Suppressor macrophage (primary cell): ENCODE data around the gene IMPDH2.

ENCODE experiments used
- DNase-seq, 4 experiments: peaks; one replicate each; pipeline ENCODE4 v3.0.0-alpha.2; 2020 to 2022
- total RNA-seq, 17 experiments: gene quantifications; one replicate each; lab custom pipeline; 2026; ENCODE audit warnings: mixed read lengths in 6 of 17, inconsistent platforms in 3 of 17; lab: John Stamatoyannopoulos, UW

Gene IMPDH2
- total RNA-seq: 0 to 3.0 (median 0.69) reads per million in 17 experiments

GRCh38 chr3:49028673-49029562 is at the start of gene IMPDH2:
IMPDH2 (minus strand) TSS chr3:49029398; CDS start chr3:49029350, 48 bp downstream.
- DNase-seq: peak; percentile 98 to 100 (median 98)

GRCh38 chr3:49076646-49077045 is 47.4 kb upstream of the IMPDH2 start:
- no peak for DNase-seq

DNA sequence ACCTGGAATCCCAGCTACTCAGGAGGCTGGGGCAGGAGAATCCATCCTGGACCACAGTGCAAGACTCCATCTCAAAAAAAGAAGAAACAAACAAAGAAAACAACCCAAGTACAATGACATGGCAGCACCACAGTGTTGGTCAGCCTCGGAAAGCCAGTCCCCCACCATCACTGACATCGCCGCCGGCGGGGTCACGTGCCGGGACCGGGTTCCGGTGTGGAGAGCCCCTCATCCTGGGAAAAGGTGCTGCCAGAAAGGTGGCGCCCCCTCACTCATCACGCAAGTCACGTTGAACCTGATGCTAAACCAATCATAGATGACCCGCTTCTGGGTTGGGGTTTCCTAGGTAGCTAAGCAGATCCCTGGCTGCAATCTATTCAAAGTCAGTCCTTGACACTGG is 46.9 kb upstream of the IMPDH2 start:
- no peak for DNase-seq

GRCh38 chr3:49058011-49058410 is 28.8 kb upstream of the IMPDH2 start:
- DNase-seq: no peak

DNA sequence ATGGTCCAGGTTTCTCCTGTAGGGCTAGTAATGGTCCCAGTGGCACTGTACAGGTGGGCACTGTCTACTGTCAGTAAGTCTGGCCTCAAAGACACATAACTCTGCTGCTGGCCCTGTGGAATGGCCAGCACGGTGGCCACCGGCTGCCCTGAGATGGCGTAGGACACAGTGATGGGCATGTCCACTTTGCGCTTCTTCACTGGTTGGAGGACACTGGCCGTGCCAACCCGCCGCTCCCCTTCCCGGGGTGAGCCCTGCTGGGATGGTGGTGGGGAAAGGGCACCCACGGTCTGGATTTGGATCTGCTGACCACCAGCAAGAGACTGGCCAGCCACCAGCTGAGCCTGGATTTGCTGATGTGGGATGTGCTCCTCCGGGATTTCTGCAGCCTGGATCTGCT is 28.1 kb upstream of the IMPDH2 start:
- DNase-seq: no peak

DNA sequence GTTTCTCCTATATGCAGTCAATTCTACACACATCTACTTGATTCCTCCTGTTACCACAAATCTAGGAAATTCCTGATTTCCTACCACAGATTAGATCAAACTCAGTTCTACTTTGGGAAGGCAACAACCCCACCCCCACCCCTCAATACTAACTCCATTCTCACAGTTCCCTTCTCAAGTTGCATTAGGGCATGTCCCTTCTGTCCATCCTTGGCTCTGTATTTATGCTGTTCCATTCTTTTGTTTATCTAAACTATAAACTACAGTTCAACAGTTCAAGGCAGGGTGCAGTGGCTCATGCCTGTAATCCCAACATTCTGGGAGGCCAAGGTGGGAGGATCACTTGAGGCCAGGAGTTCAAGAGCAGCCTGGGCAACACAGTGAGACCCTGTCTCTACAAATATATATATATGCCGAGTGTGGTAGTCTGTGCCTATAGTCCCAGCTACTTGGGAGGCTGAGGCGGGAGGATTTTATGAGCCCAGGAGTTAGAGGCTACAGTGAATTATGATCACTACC is 25.2 kb upstream of the IMPDH2 start:
- DNase-seq: no peak

DNA sequence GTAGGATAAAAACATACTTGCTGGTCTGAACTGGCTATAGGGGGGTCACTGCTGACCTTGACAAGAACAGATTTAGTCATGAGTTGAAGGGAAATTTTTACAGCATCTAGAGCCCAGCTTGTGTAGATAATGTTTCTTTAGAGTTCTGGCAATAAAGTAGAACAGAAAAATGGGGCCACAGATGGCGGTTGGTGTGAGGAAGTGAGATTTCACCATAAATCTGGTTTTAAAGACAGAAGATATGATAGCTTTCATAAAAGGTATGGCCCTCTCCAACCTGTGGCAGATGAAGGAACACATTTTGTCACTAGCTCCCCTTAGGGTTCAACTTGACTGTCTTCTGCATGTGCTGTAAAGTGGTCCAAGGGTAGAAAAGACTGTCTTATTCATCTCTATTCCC is 24.3 kb upstream of the IMPDH2 start:
- no peak for DNase-seq

DNA sequence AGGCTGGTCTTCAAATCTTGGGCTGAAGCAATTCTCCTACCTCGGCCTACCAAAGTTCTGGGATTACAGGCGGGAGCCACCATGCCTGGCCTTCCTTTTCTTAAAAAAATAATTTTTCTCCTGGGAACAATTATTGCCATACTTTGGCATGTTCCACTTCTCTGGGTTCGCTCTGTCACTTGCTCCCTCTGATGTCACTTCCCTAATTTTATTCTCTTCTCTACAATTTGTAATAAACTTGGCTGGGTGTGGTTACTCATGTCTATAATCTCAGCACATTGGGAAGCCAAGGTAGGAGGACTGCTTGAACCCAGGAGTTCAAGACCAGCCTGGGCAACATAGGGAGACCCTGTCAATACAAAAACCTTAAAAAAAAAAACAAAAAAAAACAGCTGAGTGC is 6.1 kb upstream of the IMPDH2 start:
- DNase-seq: peak; percentile 38 to 79 (median 66)

GRCh38 chr3:49034650-49035049 is 5.5 kb upstream of the IMPDH2 start:
- no peak for DNase-seq

- no peak for DNase-seq
These were observed 3.6 kb upstream of the IMPDH2 start for GRCh38 chr3:49032646-49033304.

DNA sequence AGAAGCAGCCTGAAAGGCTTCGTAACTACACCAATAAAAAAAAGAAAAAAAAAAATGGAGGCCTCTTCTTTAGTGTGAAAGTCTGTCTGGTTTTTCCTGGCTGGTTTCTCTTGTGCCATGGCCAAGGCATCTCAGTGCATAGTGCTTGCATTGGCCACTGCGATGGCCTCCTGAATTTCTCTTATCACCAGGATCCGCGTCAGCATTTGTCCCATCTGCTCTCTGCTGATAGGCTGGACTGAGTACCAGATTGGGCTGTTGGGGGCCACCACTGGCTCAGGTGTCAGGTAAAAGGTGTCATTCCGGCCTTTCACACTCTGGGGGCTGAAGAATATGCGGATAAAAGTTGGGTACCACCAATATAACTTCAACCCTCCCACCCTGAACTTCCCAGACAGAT is 1.1 kb upstream of the IMPDH2 start:
- no peak for DNase-seq

GRCh38 chr3:49029563-49029884 is 326 bp upstream of the IMPDH2 start:
- DNase-seq: no peak

GRCh38 chr3:49028298-49028672 is 913 bp downstream of the IMPDH2 start:
- no peak for DNase-seq

- DNase-seq: no peak
These were observed 1.6 kb downstream of the IMPDH2 start for GRCh38 chr3:49027634-49028033.

GRCh38 chr3:49026536-49026935 is 2.7 kb downstream of the IMPDH2 start:
- no peak for DNase-seq

DNA sequence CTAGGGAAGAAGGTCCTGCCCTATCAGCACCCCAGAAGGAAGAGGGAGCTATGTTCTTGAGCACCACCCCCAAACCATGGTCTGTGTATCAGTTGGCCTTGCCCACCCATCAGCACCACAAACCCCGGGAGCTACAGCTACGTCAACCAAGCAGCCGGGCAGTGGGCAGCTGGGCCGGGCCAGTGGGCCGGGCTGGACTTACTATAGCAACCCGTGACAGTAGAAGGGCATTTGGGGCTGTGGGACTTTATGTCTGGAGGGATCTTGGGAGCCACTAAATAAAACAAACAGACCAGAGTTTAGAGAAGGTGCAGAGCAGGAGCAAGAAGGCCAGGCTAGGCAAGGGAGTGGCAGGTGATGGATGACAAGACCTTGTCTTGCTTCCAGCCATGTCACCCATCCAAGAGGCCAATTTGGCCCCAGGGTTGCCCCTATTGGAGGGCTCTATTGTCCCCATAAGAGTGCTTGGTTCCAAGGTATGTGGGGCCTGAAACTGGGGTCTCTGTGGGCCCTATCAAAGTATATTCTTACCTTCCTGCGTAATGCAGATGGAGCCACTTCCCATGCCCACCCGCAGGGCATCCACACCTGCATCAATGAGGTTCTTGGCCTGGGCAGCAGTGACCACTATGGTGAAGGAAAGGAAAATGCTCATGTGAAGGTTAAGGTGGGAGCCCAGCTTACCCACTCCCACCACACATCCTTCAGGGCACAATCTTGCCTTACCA is 3.2 kb downstream of the IMPDH2 start:
- DNase-seq: no peak

DNA sequence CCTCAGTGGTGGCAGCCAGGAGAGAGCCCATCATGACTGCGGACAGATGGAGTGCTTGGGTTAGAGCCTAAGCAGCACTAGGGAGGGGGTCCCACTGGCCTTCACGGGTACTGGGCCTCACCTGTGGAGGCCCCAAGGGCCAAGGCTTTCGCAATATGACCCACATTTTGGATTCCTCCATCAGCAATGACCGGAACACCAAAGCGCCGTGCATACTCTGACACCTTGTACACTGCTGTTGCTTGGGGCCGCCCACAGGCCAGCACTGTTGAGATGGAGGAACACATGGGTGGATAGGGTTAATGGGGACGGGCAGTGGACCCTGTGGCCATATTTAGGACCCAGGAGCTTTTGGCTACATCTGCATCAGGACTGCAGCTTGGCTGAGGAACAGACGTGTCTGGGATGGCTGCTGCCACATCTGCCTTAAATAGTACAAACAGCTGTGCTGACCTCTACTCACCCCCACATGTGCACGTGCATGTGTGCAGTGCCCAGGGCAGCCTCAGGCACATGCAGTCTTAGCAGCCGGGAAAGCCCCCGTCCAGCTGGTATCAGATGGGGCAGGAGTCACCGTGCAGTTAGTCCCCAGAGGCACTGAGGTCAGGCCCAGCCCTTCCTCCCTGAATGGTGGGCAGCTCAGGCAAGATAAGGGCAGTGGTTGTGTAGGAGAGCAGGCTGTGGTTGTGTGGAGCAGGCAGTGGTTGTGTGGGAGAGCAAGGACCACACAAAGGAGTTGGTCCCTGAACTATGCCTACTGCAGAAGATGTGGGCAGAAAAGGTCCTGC is 4.0 kb downstream of the IMPDH2 start:
- no peak for DNase-seq

DNA sequence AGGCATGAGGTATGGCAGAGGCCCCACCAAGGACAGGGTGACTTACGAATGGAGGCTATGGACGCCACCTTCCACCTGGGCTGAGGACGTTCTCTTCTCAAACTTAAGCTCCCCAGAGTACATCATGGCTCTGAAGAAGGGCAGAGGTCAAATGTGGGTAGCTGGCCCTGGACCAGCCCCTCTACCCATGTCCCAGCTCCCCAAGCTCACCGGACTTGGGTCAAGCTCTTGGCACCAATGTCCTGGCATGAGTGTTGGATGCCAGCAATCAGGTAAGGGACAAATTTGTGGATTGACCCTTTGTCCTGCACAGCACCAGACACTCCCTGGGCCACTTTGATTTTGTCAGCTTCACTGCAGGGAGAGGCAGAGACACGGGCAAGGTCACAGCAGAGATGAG is 4.7 kb downstream of the IMPDH2 start:
- DNase-seq: no peak

- DNase-seq: no peak
These were observed 5.4 kb downstream of the IMPDH2 start for GRCh38 chr3:49023775-49024174.

DNA sequence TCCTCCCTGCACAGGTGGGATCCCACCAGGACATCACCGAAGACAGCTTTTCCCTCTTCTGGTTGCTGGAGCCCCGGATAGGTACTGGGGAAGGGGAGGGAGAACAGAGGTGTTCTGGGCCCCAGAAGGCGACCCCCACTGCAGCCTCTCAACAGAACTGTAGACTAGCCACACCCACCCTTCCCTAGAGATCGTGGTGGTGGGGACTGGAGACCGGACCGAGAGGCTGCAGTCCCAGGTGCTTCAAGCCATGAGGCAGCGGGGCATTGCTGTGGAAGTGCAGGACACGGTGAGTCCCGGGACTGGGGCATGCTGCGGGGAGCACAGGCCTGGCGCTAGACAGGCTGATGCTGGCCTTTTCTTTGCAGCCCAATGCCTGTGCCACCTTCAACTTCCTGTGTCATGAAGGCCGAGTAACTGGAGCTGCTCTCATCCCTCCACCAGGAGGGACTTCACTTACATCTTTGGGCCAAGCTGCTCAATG is 6.5 kb downstream of the IMPDH2 start:
- DNase-seq: no peak

GRCh38 chr3:49021813-49022687 is 7.1 kb downstream of the IMPDH2 start, which contains the start of gene NDUFAF3:
NDUFAF3 (plus strand) TSS chr3:49022121; CDS start chr3:49022145, 24 bp downstream.
- DNase-seq: peak; percentile 96 to 98 (median 96)
